ENCODE measurements around the gene IGSF21. TPM values are rescaled to one million over a fixed set of nuclear protein-coding genes. Genes with fewer than 3 reads are reported as not detected.

Gene IGSF21
- total RNA-seq: 1.8 TPM
- long read RNA-seq, partial matches to known transcripts: 0 of 2 reads
- long read RNA-seq, other reads (novel, unspliced or antisense): 0 of 2 reads

DNA sequence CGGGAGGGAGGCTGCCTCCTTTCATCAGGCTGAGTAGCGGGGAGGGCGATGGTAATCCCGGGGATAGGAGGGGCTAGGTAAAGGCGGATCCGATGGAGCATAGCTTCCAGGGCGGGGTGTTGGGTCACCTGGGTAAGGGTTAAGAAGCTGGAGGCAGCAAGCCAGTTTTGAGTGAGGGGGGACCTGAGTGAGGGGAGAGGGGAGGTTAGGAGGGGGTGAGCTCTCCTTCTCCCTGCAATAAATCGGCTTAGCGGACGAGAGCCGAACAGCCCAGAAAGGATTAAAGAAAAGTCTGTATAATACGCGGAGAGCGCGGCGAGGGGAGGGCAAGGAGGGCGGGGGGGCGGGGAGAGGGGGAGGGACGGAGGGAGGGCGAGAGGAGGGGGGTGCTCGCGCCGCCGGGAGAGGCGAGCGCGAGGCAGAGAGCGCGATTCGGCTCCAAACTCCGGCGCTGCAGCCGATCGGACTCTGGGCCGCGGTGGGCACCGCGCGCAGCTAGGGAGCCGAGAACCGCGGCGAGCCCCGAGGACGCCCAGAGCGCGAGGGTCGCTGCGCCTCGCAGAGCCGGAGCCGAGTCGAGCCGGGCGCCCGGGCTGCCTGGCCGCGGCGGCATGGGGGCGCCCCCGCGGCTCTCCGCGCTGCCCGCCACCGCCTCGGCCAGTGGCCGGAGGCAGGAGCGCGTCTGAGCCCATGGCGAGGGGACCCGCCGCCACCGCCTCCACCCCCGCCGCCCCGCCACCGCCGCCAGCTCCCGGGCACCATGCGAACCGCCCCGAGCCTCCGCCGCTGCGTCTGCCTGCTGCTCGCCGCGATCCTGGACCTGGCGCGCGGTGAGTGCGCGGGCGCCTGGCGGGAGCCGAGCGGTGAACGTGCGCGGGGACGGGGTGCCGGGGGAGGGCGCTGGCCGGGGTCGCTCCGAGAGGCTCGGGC, at the start of gene IGSF21:
TSS of gene IGSF21 (plus strand) at position 430 of the 930 bp plus-strand sequence. CDS start at position 761, 331 bp downstream.
- intact Hi-C loops (cut with micrococcal nuclease): no loop called here
- DNase-seq (no peak), ATAC-seq (no peak)

DNA sequence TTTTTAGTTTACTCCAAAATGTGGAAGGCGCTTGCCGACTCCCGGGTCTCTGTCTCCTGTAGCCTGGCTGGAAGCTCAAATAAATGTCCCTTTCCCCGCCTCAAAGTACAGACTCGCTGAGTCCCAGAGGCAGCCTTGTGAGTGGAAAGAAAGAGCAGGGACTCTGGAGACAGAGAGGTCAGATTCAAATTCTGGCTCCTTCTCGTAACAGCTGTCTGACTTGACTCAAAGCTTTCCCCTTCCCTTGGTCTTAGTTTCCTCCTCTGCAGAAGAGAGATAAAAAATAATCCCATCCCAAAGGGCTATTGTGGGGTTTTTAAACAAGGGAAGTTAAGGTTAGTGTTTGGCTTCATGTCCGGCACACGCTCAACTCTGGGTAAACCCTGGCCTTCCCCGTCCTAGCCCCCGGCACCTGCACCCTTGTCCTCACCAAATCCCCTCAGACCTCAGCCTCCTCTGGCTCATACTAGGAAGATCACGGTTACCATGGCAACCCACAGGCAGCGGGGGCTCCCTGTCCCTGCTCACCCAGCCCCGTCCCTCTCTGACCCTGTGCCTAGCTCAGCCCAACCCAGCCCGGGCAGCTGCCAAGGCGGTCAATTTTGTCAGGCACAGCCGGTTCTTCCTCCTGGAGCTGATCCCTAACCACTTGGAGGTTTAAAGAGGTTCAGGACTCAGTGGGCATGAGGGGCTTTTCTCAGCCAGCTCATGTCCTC, 49.2 kb upstream of the IGSF21 start:
- DNase-seq: no peak
- no peak for ATAC-seq
- intact Hi-C loops (cut with micrococcal nuclease): no loop called here

DNA sequence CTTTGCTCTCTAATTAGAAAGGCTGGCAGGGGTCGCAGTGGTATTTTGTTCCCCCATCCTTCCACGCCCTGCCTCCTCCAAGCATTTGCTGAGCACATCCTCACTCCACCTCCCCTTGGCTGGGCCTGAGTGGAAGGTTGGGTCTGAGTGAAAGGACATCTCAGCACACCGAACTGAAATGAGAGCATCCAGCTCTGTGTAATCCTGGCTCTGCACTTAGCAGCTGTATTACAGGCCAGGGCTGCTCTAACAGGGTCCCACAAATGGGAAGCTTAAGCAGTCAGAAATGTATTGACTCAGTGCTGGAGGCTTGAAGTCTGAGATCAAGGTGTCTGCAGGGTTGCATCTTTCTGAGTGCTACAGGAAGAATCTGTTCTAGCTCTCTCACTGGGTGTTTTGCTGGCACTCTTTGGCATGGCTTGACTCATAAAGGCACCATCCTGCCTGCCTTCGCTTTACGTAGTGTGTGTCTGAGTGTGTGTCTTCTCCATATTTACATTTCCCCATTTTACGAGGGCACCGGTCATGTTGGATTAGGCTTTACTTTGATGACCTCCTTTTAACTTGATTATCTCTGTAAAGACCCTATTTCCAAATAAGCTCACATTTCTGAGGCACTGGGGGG, 48.5 kb upstream of the IGSF21 start:
- DNase-seq (no peak), ATAC-seq (no peak)
- intact Hi-C loops (cut with micrococcal nuclease): no loop called here

DNA sequence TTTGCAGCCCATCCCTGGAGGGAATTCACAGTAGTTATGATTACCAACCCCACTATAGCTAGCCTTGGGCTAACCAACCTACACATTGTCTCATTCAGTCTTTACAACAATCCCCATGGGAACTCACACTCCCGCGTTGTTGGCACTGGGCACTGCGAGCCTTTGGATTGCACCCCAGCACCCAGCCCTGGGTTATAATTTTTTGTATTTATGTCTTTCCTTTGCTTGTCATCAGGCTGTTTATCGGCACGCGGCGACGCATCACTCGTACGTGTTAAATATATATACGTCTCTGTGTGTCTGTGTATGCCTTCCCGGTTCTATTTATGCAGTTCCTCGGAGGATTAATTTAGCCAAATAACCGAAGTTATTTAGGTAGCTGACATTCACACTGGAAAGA, 47.2 kb upstream of the IGSF21 start:
- intact Hi-C loops (cut with micrococcal nuclease): no loop called here
- no peak for ATAC-seq
- no peak for DNase-seq

DNA sequence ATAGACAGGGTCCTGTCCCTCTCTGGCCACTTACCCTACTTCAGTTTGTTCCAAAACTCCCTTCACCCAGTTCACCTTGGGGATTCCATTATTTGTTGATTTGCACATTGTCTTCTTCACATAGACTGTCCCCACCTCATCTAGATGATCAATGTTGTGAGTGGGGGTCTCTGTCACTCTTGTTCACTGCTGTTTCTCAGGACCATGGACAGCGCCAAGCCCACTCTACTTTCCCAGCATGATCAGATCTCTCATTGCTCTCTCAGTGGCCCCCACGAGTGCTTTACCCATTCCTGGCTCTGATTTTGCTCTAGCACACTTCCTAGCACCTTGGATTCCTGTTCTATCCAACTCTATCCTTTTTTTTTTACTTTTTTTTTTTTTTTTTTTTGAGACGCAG, 45.4 kb upstream of the IGSF21 start:
- DNase-seq (no peak), ATAC-seq (no peak)
- intact Hi-C loops (cut with micrococcal nuclease): no loop called here

DNA sequence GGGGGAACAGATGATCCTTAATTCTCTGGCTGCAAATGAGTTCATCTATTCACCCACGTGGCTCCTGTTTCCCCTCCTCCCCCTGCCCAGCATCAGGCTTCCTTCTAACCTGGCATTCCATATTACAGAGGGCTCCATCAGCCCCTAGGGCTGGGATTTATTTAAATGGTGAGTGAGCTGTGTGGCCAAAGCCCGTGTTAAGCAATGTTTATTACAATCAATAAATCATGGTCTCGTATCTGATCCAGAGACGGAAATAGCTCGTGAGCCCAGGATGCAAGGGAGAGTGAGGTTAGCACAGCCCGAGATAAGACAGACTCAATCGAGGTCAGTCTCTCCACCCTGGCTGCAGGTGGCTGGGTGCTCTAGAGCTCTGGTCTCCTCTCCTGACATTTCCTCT, 43.1 kb upstream of the IGSF21 start:
- ATAC-seq (no peak), DNase-seq (no peak)
- intact Hi-C loops (cut with micrococcal nuclease): no loop called here

DNA sequence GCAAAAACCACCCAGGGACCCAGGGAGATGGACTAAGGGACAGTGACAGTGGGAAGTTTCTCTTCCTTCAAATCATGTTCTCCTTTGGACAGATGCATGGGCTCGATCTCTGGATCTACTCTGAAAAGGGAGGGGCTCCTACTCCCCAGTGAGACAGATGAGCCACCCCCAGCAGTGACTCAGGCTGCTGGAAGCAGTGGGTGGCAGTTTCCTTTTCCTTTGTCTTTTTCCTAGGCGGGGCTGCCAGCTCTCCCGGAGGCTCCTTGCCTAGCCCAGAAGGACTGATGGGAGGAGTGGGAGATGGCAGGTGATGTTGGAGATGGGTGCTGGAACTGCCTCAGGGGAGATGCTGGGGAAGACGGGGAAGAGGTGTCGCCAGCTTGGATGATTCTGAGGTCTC, 41.0 kb upstream of the IGSF21 start:
- ATAC-seq (no peak), DNase-seq (no peak)
- intact Hi-C loops (cut with micrococcal nuclease): no loop called here

DNA sequence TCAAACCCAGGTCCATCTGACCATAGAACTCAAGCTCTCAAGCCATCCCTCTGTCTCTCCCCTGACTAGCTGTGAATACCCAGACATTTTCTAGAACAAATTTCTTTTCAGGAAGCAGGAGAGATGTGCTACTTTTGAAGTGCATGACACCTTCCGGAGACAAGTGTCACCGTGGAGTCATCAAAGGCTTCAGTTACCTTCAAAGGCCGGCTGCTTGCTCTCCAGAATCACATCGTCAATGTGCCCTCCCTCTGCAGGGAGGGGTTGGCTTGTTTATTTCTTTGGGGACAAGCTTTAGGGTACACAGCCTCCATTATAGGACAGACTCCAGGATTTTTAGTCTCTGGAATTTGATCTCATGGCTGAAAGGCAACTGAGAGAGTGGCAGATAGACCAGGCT, 37.7 kb upstream of the IGSF21 start:
- no peak for ATAC-seq
- intact Hi-C loops (cut with micrococcal nuclease): no loop called here
- DNase-seq: no peak

DNA sequence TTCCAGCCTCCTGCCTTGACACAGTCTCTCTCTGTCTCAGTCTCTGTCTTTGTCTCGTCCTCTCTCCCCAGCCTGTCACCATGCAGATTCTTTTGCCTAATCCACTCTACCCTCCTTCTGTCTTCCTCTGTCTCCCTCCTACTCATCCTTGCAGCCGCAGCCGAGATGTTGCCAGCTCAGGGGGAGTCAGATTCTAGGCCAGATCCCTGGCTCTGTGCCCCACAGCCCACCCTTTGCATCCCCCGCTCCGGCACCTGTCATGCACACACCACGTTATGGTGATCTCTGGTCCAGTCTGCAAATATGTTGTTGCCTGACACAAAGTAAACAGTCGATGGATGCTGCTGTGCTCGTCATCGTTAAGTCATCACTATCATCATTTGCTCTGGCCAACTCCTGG, 35.5 kb upstream of the IGSF21 start:
- DNase-seq: no peak
- intact Hi-C loops (cut with micrococcal nuclease): no loop called here
- ATAC-seq: no peak

DNA sequence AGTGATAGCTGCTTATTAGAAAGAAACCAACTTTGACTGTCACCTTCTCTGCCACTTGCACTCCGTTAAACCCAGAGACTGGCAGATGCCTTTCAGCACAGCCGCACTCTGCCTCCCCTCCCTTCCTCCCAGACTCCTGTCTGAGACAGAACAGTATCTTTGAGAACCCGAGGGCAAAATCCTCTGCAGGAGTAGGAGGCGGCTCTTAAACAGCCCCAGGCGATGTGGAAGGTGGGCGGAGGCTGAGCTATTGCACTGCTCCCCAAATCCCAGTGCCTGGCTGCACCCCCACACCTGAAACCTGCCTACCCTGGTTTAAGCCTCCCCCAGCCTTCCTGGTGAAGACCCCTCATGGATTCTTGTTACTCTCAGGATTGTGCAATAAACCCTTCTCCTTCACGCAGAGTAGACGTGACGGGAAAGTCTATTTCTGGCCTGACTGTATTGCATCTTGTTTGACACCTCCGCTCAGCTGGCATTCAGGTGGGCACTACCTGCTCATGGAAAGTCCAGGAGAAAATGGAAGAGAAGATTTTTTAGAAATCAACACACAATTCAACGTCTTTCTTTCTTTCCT, 34.4 kb upstream of the IGSF21 start:
- DNase-seq (no peak), ATAC-seq (no peak)
- intact Hi-C loops (cut with micrococcal nuclease): no loop called here

DNA sequence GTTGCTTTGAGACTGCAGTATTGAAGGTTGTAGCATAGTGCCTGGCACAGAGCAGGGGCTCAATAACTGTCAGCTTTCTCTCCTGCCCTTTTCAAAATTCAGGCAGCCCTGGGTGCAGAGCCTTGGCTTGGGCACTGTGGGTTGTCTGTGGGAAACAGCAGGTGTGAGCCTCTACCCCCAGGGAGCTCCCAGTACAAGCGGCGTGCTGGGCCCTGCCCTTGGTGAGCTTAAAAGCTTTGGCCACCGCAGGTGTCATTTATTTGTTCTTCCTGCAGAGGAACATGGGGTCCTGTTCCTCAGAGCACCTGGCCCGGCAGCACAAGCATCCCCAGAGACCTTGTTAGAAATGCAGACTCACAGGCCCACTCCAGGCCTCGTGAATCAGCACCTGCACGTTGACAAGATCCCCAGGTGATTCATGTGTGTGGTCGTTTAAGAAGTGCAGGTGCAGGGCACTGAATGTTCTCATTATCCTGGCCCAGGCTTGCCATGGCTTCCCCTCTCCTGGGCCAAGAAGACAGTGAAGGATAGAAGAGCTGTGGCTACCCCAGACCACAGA, 29.9 kb upstream of the IGSF21 start:
- DNase-seq: no peak
- intact Hi-C loops (cut with micrococcal nuclease): no loop called here
- no peak for ATAC-seq

DNA sequence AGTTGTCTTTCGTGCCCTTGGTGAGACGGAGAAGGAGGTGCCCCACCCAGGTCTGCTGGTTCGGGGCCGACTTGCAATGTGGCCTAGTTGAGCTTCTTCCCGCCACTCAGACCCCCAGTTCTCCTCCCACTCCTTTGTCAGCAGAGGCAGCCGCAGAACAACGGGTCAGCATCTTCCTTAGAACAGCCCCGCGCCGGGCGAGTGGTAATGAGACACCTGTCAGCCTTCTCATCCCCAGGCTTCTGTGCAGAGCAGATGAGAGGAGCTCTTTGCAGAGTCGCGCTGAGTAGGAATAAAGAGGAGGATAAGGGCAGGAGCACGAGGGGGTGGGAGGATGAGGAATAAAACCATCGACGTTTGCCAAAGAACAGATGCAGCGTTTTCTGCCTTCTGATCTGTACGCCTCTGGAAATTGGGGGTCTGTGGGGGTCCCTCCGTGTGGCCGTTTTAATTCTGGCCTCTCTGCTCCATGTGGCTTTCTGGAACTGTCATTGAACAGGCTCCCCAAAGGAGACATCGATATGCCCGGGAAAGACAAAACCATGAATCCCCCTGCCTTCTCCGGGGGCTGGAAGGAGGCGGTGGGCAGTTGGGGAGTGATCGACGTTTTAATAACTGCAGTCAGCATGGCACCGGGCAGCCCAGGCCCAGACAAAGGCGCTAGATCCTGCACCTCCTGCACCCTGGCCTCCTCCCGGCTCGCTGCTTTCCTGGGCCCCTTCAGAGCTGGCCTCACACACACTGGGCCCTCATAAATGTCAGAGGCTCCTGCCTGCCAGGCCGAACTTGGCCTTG, 27.5 kb upstream of the IGSF21 start:
- intact Hi-C loops (cut with micrococcal nuclease): no loop called here
- DNase-seq: no peak
- no peak for ATAC-seq

DNA sequence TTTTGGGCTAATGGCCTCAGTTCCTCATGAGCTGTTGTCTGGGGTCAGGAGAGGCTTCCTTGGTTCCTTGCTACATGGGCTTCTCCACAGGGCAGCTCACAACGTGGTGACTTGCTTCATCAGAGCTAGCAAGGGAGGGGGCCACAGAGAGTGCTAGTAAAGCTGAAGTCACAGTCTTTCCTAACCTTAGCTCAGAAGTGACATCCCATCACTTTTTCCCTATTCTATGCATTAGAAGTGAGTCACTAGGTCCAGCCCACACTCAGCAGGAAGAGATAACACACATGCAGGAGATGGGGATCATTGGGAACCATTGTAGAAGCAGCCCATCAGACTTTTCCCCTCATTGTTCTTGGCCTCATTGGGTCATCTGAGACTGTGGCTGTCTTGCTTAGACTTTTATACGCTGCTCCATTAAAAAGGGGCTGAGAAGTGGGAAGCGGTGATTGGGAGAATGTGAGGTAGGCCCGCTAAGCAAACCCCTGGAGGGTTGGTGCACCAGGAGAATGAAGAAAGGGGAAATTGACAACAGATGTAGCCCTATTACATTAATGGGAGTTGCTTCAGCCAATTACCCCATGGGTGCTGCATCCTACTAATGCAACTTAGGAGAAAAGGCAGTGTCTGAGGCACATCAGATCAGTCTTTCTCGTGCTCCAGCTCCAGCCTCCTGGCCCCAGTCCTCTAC, 22.1 kb upstream of the IGSF21 start:
- intact Hi-C loops (cut with micrococcal nuclease): no loop called here
- ATAC-seq (no peak), DNase-seq (no peak)

DNA sequence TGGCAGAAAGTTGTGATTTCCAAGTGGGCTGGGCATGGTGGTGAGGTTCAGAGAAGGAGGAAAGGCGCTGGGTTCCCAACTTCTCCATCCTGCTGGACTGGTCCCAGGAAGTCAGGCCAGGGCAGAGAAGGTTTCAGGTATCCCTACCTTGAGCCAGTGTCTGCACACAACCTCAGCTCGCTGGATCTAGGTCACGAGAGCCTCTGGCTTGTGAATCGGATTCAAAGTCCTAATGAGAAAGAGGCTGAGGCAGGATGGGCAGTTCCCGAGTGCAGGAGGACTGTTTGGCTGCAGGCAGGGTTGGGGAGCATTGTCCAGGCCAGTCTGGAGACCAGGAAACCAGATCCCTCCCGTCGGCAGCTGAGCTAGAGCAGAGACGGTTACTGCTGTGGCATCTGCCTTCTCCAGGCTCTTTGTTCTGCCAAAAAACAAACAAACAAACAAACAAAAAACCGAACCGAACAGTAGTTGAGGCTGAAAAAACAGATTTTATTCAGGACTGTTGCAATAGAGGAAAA, 19.5 kb upstream of the IGSF21 start:
- intact Hi-C loops (cut with micrococcal nuclease): no loop called here
- DNase-seq (no peak), ATAC-seq (no peak)

DNA sequence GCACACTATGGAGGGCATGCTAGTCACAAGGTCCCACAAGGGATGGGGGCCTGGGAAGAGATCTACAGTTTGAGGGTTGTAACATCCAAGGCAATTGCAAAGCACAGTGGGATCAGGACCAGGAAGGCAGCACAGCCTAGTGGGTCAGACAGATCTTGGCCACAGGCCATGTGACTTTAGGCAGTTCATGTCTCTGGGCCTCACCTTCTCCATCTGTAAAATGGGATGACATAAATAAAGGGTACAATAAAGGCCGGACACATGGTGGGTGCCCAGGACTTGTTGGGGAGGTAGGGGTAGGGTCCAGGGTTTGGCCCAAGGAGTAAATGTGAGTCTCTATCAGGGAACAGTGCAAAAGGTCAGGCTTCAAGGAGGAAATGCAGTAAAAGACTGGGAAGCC, 18.1 kb upstream of the IGSF21 start:
- ATAC-seq (no peak), DNase-seq (no peak)
- intact Hi-C loops (cut with micrococcal nuclease): no loop called here

DNA sequence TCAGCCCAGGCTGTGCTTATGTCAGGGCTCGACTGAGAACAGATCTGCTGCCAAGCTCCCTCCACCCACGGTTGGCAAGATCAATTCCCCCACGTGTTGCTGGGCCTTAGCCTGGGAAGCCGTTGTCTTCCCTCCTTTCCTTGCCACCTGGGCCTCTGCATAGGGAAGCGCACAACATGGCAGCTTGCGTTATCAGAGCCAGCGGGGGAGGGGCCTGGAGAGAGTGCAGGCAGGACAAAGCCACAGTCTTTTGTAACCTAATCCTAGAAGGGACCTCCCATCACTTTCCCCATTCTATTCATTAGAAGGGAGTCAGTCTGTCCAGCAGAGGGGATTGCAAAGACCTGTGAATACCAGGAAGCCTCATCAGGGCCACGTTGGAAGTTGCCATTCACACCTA, 17.0 kb upstream of the IGSF21 start:
- intact Hi-C loops (cut with micrococcal nuclease): no loop called here
- ATAC-seq: no peak
- no peak for DNase-seq

DNA sequence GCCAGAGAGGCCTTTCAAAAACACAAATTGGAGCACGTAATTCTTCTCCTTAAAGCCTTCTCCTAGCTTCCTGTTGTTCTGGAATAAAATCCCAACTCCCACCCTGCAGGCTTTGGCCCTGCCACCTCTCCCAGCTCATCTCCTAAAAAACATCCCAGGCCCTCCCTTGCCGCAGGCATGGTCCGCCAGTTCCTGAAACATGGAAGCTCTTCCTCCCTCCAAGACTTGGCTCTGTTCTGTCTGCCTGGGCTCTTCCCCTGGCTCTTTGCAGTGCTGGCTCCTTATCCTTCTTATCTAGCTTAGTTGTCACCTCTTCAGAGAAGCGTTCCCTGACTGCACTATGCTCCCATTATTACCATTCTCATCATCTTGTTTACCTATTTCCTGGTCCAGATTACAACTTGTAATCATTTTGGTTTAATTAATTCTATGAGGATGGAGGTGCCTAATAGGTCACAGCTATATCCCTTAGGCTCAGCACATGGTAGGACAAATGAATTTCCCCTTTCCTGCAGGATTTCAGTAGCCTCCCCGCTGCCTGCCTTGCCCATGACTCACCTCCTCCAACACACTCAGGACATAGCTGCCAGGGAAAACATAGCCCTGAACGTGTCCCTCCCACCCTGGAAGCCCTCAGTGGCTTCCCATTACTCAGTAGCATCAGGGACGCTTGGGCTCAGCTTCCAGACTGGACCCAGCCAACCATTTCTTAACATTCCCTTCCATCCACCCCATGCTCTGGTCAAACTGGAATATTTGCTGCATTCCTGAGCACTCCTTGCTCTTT, 15.7 kb upstream of the IGSF21 start:
- intact Hi-C loops (cut with micrococcal nuclease): no loop called here

More for the DNA sequence above, 15.7 kb upstream of the IGSF21 start:
- ATAC-seq (peak; percentile 51), DNase-seq (no peak)

All from left ventricle myocardium superior (tissue), 1 donor.